ENCODE data around the gene NFE2L2. TPM values are rescaled to one million over a fixed set of nuclear protein-coding genes. Genes with fewer than 3 reads are reported as not detected.

NFE2L2 gene
- total RNA-seq, 4 donors from 2014 or later = 55.5 to 111 (median 89.2) TPM

- TF ChIP-seq POLR2A (IDR thresholded peaks at IDR 0.05) (no peak), EP300 (IDR thresholded peaks at IDR 0.05) (no peak), POLR2AphosphoS5 (IDR thresholded peaks at IDR 0.05) (no peak), CTCF (IDR thresholded peaks at IDR 0.05) (no peak)
- Histone ChIP-seq H3K27me3 (no peaks in the 10 kb centered on the region), H3K36me3 (no peaks in the 10 kb centered on the region), H3K4me3 (no peak overlapping the region), H3K27ac (peak overlapping the region in 2 of 4 donors; percentile 9 to 23), H3K9me3 (no peaks in the 10 kb centered on the region), H3K4me1 (peaks cover 13 to 98% (median 59%) of the 10 kb centered on the region in 3 donors)
- no CpG with 5 or more reads among the region's 5 CpGs for WGBS, 2 donors (ENCODE audit: low coverage in 1 of 2)
- ATAC-seq = no peak
Observed at GRCh38 chr2:177257471-177257870, 7.1 kb downstream of the NFE2L2 start.

GRCh38 chr2:177256695-177257094, 7.8 kb downstream of the NFE2L2 start:
- no peak for TF ChIP-seq POLR2A (IDR thresholded peaks at IDR 0.05)
- no peak for TF ChIP-seq CTCF (IDR thresholded peaks at IDR 0.05)
- no peak for TF ChIP-seq POLR2AphosphoS5 (IDR thresholded peaks at IDR 0.05)
- no peak for TF ChIP-seq EP300 (IDR thresholded peaks at IDR 0.05)
- Histone ChIP-seq H3K4me1 (peaks cover 17 to 100% (median 67%) of the 10 kb centered on the region in 3 donors), H3K9me3 (no peaks in the 10 kb centered on the region), H3K27me3 (no peaks in the 10 kb centered on the region), H3K36me3 (no peaks in the 10 kb centered on the region), H3K4me3 (no peak overlapping the region), H3K27ac (peak overlapping the region in 3 of 4 donors; percentile 9 to 23 (median 12))
- no peak for ATAC-seq
- 70 to 86% methylated on average over 2 to 3 of the region's 3 CpGs for whole genome bisulfite sequencing, 2 donors (ENCODE audit: low coverage in 1 of 2)

- Histone ChIP-seq H3K36me3 (no peaks in the 10 kb centered on the region), H3K9me3 (no peaks in the 10 kb centered on the region), H3K4me3 (no peak overlapping the region), H3K4me1 (peaks cover 17 to 100% (median 69%) of the 10 kb centered on the region in 3 donors), H3K27ac (no peak overlapping the region), H3K27me3 (no peaks in the 10 kb centered on the region)
- TF ChIP-seq POLR2A (IDR thresholded peaks at IDR 0.05) = no peak
- TF ChIP-seq POLR2AphosphoS5 (IDR thresholded peaks at IDR 0.05) = no peak
- TF ChIP-seq CTCF (IDR thresholded peaks at IDR 0.05) = no peak
- TF ChIP-seq EP300 (IDR thresholded peaks at IDR 0.05) = no peak
- WGBS, 2 donors (ENCODE audit: low coverage in 1 of 2) = 67 to 86% methylated on average over 2 of the region's 2 CpGs
- ATAC-seq = no peak
Observed at GRCh38 chr2:177256026-177256425, 8.5 kb downstream of the NFE2L2 start.

- H3K9me3 ChIP-seq = no peaks in the 10 kb centered on the region
- H3K4me3 ChIP-seq = no peak overlapping the region
- no peak for ATAC-seq
- H3K27ac ChIP-seq = peak overlapping the region in 1 of 4 donors; percentile 21
- no peaks in the 10 kb centered on the region for H3K36me3 ChIP-seq
- H3K27me3 ChIP-seq = no peaks in the 10 kb centered on the region
- peaks cover 17 to 100% (median 66%) of the 10 kb centered on the region in 3 donors for H3K4me1 ChIP-seq
- 54 to 57% methylated on average over 1 to 2 of the region's 2 CpGs for WGBS, 2 donors (ENCODE audit: low coverage in 1 of 2)
- TF ChIP-seq POLR2A (IDR thresholded peaks at IDR 0.05) = no peak
- TF ChIP-seq CTCF (IDR thresholded peaks at IDR 0.05) = no peak
- no peak for TF ChIP-seq EP300 (IDR thresholded peaks at IDR 0.05)
- no peak for TF ChIP-seq POLR2AphosphoS5 (IDR thresholded peaks at IDR 0.05)
Observed at GRCh38 chr2:177255227-177255601, 9.3 kb downstream of the NFE2L2 start.

- Histone ChIP-seq H3K27ac (no peak overlapping the region), H3K4me1 (peaks cover 17 to 99% (median 61%) of the 10 kb centered on the region in 3 donors), H3K9me3 (no peaks in the 10 kb centered on the region), H3K27me3 (no peaks in the 10 kb centered on the region), H3K36me3 (no peaks in the 10 kb centered on the region), H3K4me3 (no peak overlapping the region)
- TF ChIP-seq EP300 (IDR thresholded peaks at IDR 0.05) (no peak), POLR2AphosphoS5 (IDR thresholded peaks at IDR 0.05) (no peak), POLR2A (IDR thresholded peaks at IDR 0.05) (no peak), CTCF (IDR thresholded peaks at IDR 0.05) (peak in 2 of 4 experiments; percentile 5 to 23)
- ATAC-seq = no peak
- 56 to 80% methylated on average over 2 to 9 of the region's 11 CpGs for WGBS, 2 donors (ENCODE audit: low coverage in 1 of 2)
Observed at GRCh38 chr2:177254433-177255226, 9.9 kb downstream of the NFE2L2 start.
